T-helper 2 cell treated with Interferon-gamma antibody and Interleukin-4, amounts not matched to agents 5 μg/mL and 100 μg/mL, for 36 hours (primary cell): ENCODE results near the gene MGAM2.
"Not testable (repeated sequence)": the region's sequence is repeated elsewhere in the genome, so short reads cannot be mapped to it uniquely, and the experiment has no call there.

Experiments used
- DNase-seq: peaks from one replicate; pipeline ENCODE4 v3.0.0; 2021; ENCODE audit warnings: low spot score
- H3K27ac Mint-ChIP-seq: one replicate; pipeline ENCODE4 v1.8.0; 2021; ENCODE audit warnings: mild to moderate bottlenecking, mixed read lengths
- H3K27me3 Mint-ChIP-seq: one replicate; pipeline ENCODE4 v1.8.0; 2021; ENCODE audit warnings: low read depth, mixed read lengths
- H3K36me3 Mint-ChIP-seq: one replicate; pipeline ENCODE4 v1.8.0; 2021; ENCODE audit warnings: low read depth, mixed read lengths
- H3K4me1 Mint-ChIP-seq: one replicate; pipeline ENCODE4 v1.8.0; 2021; ENCODE audit warnings: low read depth, mixed read lengths
- H3K4me3 Mint-ChIP-seq: one replicate; pipeline ENCODE4 v1.8.0; 2022; ENCODE audit warnings: mild to moderate bottlenecking, moderate library complexity, mixed read lengths
- H3K9me3 Mint-ChIP-seq: one replicate; pipeline ENCODE4 v1.8.0; 2021; ENCODE audit warnings: mixed read lengths

The MGAM2 gene

GRCh38 chr7:142111499-142111898 is at the start of gene MGAM2:
Gene MGAM2, plus strand, starts transcription at chr7:142111718. Its CDS starts 5,156 bp downstream, at chr7:142116874.
- no peak for DNase-seq
- H3K27ac Mint-ChIP-seq = no peak within 1 kb of the TSS
- no peak within 1 kb of the TSS for H3K4me3 Mint-ChIP-seq
- H3K9me3 Mint-ChIP-seq = no peaks in the 10 kb centered on the region
- H3K27me3 Mint-ChIP-seq = peaks cover 2% of the 10 kb centered on the region
- no peaks in the 10 kb centered on the region for H3K36me3 Mint-ChIP-seq
- H3K4me1 Mint-ChIP-seq = no peaks in the 10 kb centered on the region

GRCh38 chr7:142063551-142064442 is 47.7 kb upstream of the MGAM2 start:
- H3K9me3 Mint-ChIP-seq = no peaks in the 10 kb centered on the region
- H3K27ac Mint-ChIP-seq = no peak overlapping the region
- no peak for DNase-seq
- no peak overlapping the region for H3K4me3 Mint-ChIP-seq
- H3K36me3 Mint-ChIP-seq = no peaks in the 10 kb centered on the region
- no peaks in the 10 kb centered on the region for H3K27me3 Mint-ChIP-seq
- H3K4me1 Mint-ChIP-seq = no peaks in the 10 kb centered on the region

GRCh38 chr7:142066536-142066935 is 45.0 kb upstream of the MGAM2 start:
- no peaks in the 10 kb centered on the region for H3K9me3 Mint-ChIP-seq
- no peak for DNase-seq
- H3K4me1 Mint-ChIP-seq = no peaks in the 10 kb centered on the region
- no peaks in the 10 kb centered on the region for H3K27me3 Mint-ChIP-seq
- no peak overlapping the region for H3K4me3 Mint-ChIP-seq
- no peaks in the 10 kb centered on the region for H3K36me3 Mint-ChIP-seq
- no peak overlapping the region for H3K27ac Mint-ChIP-seq

GRCh38 chr7:142077762-142078161 is 33.8 kb upstream of the MGAM2 start:
- Mint-ChIP-seq H3K4me3 (no peak overlapping the region), H3K27me3 (peaks cover 2% of the 10 kb centered on the region), H3K36me3 (no peaks in the 10 kb centered on the region), H3K4me1 (no peaks in the 10 kb centered on the region), H3K27ac (no peak overlapping the region), H3K9me3 (no peaks in the 10 kb centered on the region)
- no peak for DNase-seq

- Mint-ChIP-seq H3K36me3 (no peaks in the 10 kb centered on the region), H3K4me1 (no peaks in the 10 kb centered on the region), H3K4me3 (no peak overlapping the region), H3K27me3 (no peaks in the 10 kb centered on the region), H3K9me3 (no peaks in the 10 kb centered on the region), H3K27ac (no peak overlapping the region)
- no peak for DNase-seq
Measured at GRCh38 chr7:142083605-142084004, 27.9 kb upstream of the MGAM2 start.

GRCh38 chr7:142085428-142085827 is 26.1 kb upstream of the MGAM2 start:
- no peak overlapping the region for H3K4me3 Mint-ChIP-seq

DNA sequence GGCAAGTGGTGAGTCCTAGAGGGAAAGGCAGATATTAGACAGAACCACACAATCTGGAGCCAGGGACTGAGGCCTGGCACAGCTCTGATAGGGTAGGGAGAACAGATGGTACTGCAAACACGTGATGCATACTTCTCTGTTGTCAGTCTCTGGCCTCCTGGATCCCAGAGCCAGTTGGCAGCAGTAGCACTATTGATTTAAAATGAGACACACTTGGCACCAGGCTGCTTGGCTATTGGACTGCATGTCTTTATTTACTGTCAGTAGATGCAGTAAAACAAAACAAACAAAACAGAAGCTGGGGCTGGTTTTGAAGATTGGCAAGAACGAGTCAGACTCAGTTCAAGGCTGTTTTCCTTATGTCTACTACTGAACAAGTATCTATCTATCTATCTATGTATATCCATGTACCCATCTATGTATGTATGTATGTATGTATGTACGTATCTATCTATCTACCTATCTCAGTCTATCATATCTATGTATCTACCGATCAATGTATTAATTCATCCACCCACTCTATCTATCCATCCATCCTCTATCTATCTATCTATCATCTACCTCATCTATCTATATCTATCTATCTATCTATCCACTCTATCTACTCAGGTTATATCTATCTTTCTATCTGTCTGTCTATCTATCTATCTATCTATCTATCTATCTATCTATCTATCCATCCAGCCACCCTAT is 23.4 kb upstream of the MGAM2 start:
- Mint-ChIP-seq H3K4me1 (no peaks in the 10 kb centered on the region), H3K27me3 (no peaks in the 10 kb centered on the region), H3K27ac (no peak overlapping the region), H3K36me3 (no peaks in the 10 kb centered on the region), H3K9me3 (no peaks in the 10 kb centered on the region), H3K4me3 (no peak overlapping the region)
- DNase-seq = no peak

More at GRCh38 chr7:142085428-142085827, 26.1 kb upstream of the MGAM2 start:
- Mint-ChIP-seq H3K9me3 (no peaks in the 10 kb centered on the region), H3K27me3 (no peaks in the 10 kb centered on the region), H3K27ac (no peak overlapping the region), H3K4me1 (no peaks in the 10 kb centered on the region), H3K36me3 (no peaks in the 10 kb centered on the region)
- DNase-seq = no peak

GRCh38 chr7:142089035-142089434 is 22.5 kb upstream of the MGAM2 start:
- no peak for DNase-seq
- Mint-ChIP-seq H3K27ac (no peak overlapping the region), H3K9me3 (no peaks in the 10 kb centered on the region), H3K4me3 (no peak overlapping the region), H3K4me1 (no peaks in the 10 kb centered on the region), H3K27me3 (no peaks in the 10 kb centered on the region), H3K36me3 (no peaks in the 10 kb centered on the region)

- Mint-ChIP-seq H3K4me3 (no peak overlapping the region), H3K4me1 (no peaks in the 10 kb centered on the region), H3K9me3 (no peaks in the 10 kb centered on the region), H3K27ac (no peak overlapping the region), H3K36me3 (no peaks in the 10 kb centered on the region), H3K27me3 (no peaks in the 10 kb centered on the region)
- no peak for DNase-seq
Measured at GRCh38 chr7:142091961-142092360, 19.6 kb upstream of the MGAM2 start.

- Mint-ChIP-seq H3K36me3 (no peaks in the 10 kb centered on the region), H3K27ac (no peak overlapping the region), H3K4me3 (no peak overlapping the region), H3K27me3 (no peaks in the 10 kb centered on the region), H3K9me3 (no peaks in the 10 kb centered on the region), H3K4me1 (no peaks in the 10 kb centered on the region)
- DNase-seq = no peak
Measured at GRCh38 chr7:142094861-142095260, 16.7 kb upstream of the MGAM2 start.

GRCh38 chr7:142097571-142097970 is 13.9 kb upstream of the MGAM2 start:
- no peak for DNase-seq
- H3K9me3 Mint-ChIP-seq = no peaks in the 10 kb centered on the region
- no peak overlapping the region for H3K27ac Mint-ChIP-seq
- H3K36me3 Mint-ChIP-seq = no peaks in the 10 kb centered on the region
- H3K27me3 Mint-ChIP-seq = no peaks in the 10 kb centered on the region
- no peak overlapping the region for H3K4me3 Mint-ChIP-seq
- peaks cover 2% of the 10 kb centered on the region for H3K4me1 Mint-ChIP-seq

DNA sequence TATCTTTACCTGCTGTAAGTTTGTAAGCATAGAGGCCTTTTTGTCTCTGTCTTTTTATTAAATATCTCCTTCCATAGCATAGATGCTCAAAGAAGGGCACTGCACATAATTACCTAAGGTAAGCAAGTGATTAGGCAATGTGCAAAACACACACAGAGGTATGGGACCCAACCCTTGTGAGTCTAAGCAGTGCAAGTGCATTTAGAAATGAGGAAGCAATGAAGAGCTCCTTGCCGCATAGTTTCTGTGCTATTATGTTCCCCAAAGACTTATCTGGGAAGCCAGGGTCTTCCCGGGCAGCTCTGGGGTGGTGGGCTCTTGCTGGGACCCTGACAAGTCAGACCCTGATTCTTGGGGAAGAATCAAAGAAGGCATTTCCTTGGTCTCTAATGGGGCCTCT is 13.5 kb upstream of the MGAM2 start:
- no peak overlapping the region for H3K4me3 Mint-ChIP-seq
- no peaks in the 10 kb centered on the region for H3K36me3 Mint-ChIP-seq
- H3K9me3 Mint-ChIP-seq = no peaks in the 10 kb centered on the region
- no peaks in the 10 kb centered on the region for H3K27me3 Mint-ChIP-seq
- peaks cover 2% of the 10 kb centered on the region for H3K4me1 Mint-ChIP-seq
- H3K27ac Mint-ChIP-seq = no peak overlapping the region
- DNase-seq = no peak

- H3K4me3 Mint-ChIP-seq, H3K9me3 Mint-ChIP-seq, H3K4me1 Mint-ChIP-seq, H3K27ac Mint-ChIP-seq, H3K27me3 Mint-ChIP-seq, DNase-seq, H3K36me3 Mint-ChIP-seq: not testable (repeated sequence)
Measured at GRCh38 chr7:142099347-142099746, 12.2 kb upstream of the MGAM2 start.

GRCh38 chr7:142100634-142101033 is 10.9 kb upstream of the MGAM2 start:
- H3K27me3 Mint-ChIP-seq = peaks cover 4% of the 10 kb centered on the region
- no peaks in the 10 kb centered on the region for H3K36me3 Mint-ChIP-seq
- no peaks in the 10 kb centered on the region for H3K9me3 Mint-ChIP-seq
- DNase-seq = no peak
- H3K4me1 Mint-ChIP-seq = peaks cover 6% of the 10 kb centered on the region
- no peak overlapping the region for H3K4me3 Mint-ChIP-seq
- no peak overlapping the region for H3K27ac Mint-ChIP-seq
